Panc1 (cell line): Measurements from ENCODE around the gene ANKRD22. TPM values are rescaled to one million over a fixed set of nuclear protein-coding genes. Genes with fewer than 3 reads are reported as not detected.

ENCODE experiments used
- ATAC-seq: fragments of 200-7000 bp; cut with Tn5 transposase; 2 replicates; pipeline ENCODE4 v1.9.1; 2020; ENCODE audit warnings: mild to moderate bottlenecking, moderate library complexity
- BruUV-seq: library from RNA; stranded (reverse); fragments of 400-500 nt; replicated peaks from 2 replicates; lab custom pipeline; 2021; lab: Mats Ljungman, UMichigan
- CTCF ChIA-PET: fragments of 300-600 bp; sonication (Branson Sonifier 250); formaldehyde crosslinking; loops from one replicate; lab custom pipeline; 2022; ENCODE audit warnings: antibody characterized with exemption; lab: Charles Lee
- POLR2A ChIA-PET: fragments of 300-600 bp; sonication (Branson Sonifier 250); formaldehyde crosslinking; loops from one replicate; lab custom pipeline; 2022; ENCODE audit warnings: antibody characterized with exemption; lab: Charles Lee
- DNase-seq: peaks from one replicate; pipeline ENCODE4 v3.0.0-alpha.2; 2010; ENCODE audit warnings: low read depth, low spot score
- H3K27ac ChIP-seq: 2 replicates; pipeline ENCODE4 v1.5.1; 2011; ENCODE audit warnings: mild to moderate bottlenecking, low read length, inconsistent platforms
- H3K27me3 ChIP-seq: fragments of 200-500 bp; sonication (Bioruptor generic); 2 replicates; pipeline ENCODE4 v1.6.0; 2014; ENCODE audit warnings: low read length, inconsistent platforms; ENCODE audit not compliant: control insufficient read depth, insufficient read depth
- H3K36me3 ChIP-seq: fragments of 200-500 bp; sonication (Bioruptor generic); 2 replicates; pipeline ENCODE4 v1.5.1; 2014; ENCODE audit warnings: inconsistent platforms, mild to moderate bottlenecking, low read length, moderate library complexity; ENCODE audit not compliant: control insufficient read depth, insufficient read depth
- H3K4me1 ChIP-seq: 2 replicates; pipeline ENCODE4 v1.5.1; 2011; ENCODE audit warnings: inconsistent platforms, mild to moderate bottlenecking, low read length, moderate library complexity; ENCODE audit not compliant: control insufficient read depth, insufficient read depth
- H3K4me3 ChIP-seq, 2 experiments: 2 replicates each; pipeline ENCODE4 v1.5.1; 2011 to 2012; ENCODE audit warnings: low read depth in 2 of 2, low read length in 2 of 2, mild to moderate bottlenecking in 2 of 2, inconsistent platforms in 1 of 2, moderate library complexity in 1 of 2
- H3K9me3 ChIP-seq: fragments of 200-500 bp; sonication (Bioruptor generic); 2 replicates; pipeline ENCODE4 v1.5.1; 2014; ENCODE audit warnings: low read depth, mild to moderate bottlenecking, inconsistent platforms, low read length, moderate library complexity; ENCODE audit not compliant: control insufficient read depth, insufficient read depth
- CTCF ChIP-seq: fragments of 450-650 bp; IDR thresholded peaks from 2 replicates; pipeline ENCODE4 v1.5.1; 2017; ENCODE audit warnings: mild to moderate bottlenecking
- POLR2AphosphoS5 ChIP-seq: IDR thresholded peaks from 2 replicates; pipeline ENCODE4 v1.6.1; 2012; ENCODE audit warnings: mild to moderate bottlenecking, low read depth, low read length, moderate library complexity
- REST ChIP-seq, 2 experiments: IDR thresholded peaks; 2 replicates each; pipeline ENCODE4 v1.6.1; 2011 to 2012; ENCODE audit warnings: low read depth in 2 of 2, control low read depth in 1 of 2, low read length in 1 of 2, mild to moderate bottlenecking in 1 of 2, moderate library complexity in 1 of 2; ENCODE audit not compliant: insufficient read depth in 1 of 2
- SIN3A ChIP-seq: IDR thresholded peaks from 2 replicates; pipeline ENCODE4 v1.6.1; 2012; ENCODE audit warnings: low read depth, mild to moderate bottlenecking, low read length, moderate library complexity, borderline replicate concordance; ENCODE audit not compliant: insufficient read depth
- TCF7L2 ChIP-seq: IDR thresholded peaks from 2 replicates; pipeline ENCODE4 v1.6.1; 2011; ENCODE audit warnings: mild to moderate bottlenecking, low read depth, low read length, inconsistent platforms
- in situ Hi-C: cut with HindIII; loops from 2 replicates; pipeline ENCODE4 v1.10.0; 2016; ENCODE audit warnings: low sequenced_read_pairs, low pct_unique_long_range_greater_than_20kb
- intact Hi-C: fragments of 100-400 bp; cut with micrococcal nuclease; formaldehyde crosslinking; loops from one replicate; pipeline ENCODE4 v1.10.0; 2022; ENCODE audit not compliant: unreplicated experiment
- total RNA-seq: library from RNA; stranded (reverse); gene quantifications from one replicate; pipeline ENCODE4 v1.2.1, GENCODE V29; 2021; ENCODE audit not compliant: unreplicated experiment

Gene ANKRD22
- total RNA-seq, 1 experiment from 2014 or later, result 0.15 TPM

GRCh38 chr10:88877298-88877697 lies 25.7 kb upstream of the ANKRD22 start:
- Histone ChIP-seq H3K27ac (peak overlapping the region; percentile 45; the same call in 1 of the 2 replicates), H3K4me1 (peaks cover 18% of the 10 kb centered on the region), H3K36me3 (no peaks in the 10 kb centered on the region), H3K9me3 (peaks cover 4% of the 10 kb centered on the region; the same call in 1 of the 2 replicates), H3K4me3 (no peak overlapping the region), H3K27me3 (no peaks in the 10 kb centered on the region)
- in situ Hi-C loops (no loop called here), intact Hi-C loops (no loop called here)
- DNase-seq, result no peak
- ChIA-PET POLR2A (interaction anchor here (0.7 kb wide), 1 partner anchor 10 kb away, joined by 3 read pairs; no protein-coding TSS in a partner anchor), CTCF (no interaction called here)
- BruUV-seq, result no TSS peak
- ATAC-seq, result no peak
- TF ChIP-seq SIN3A (no peak), POLR2AphosphoS5 (no peak), TCF7L2 (no peak), CTCF (no peak), REST (IDR thresholded peaks at IDR 0.05; ENCODE audit: insufficient read depth in 1 of 2, low read depth in 2 of 2, low read length in 1 of 2) (no peak)

GRCh38 chr10:88875081-88875480 lies 23.4 kb upstream of the ANKRD22 start:
- Histone ChIP-seq H3K27me3 (no peaks in the 10 kb centered on the region), H3K4me1 (peaks cover 9% of the 10 kb centered on the region), H3K36me3 (no peaks in the 10 kb centered on the region), H3K27ac (0 out of 2 replicates have a peak overlapping the region, but pooled peaks have one; percentile 9), H3K4me3 (no peak overlapping the region), H3K9me3 (peaks cover 4% of the 10 kb centered on the region; the same call in 1 of the 2 replicates)
- no peak for TF ChIP-seq POLR2AphosphoS5
- TF ChIP-seq SIN3A, result no peak
- no peak for ATAC-seq
- in situ Hi-C loops (no loop called here), intact Hi-C loops (no loop called here)
- ChIA-PET CTCF (no interaction called here), POLR2A (no interaction called here)
- no peak for DNase-seq
- no TSS peak for BruUV-seq

GRCh38 chr10:88874281-88874680 lies 22.6 kb upstream of the ANKRD22 start:
- no peaks in the 10 kb centered on the region for H3K27me3 ChIP-seq
- peaks cover 4% of the 10 kb centered on the region; the same call in 1 of the 2 replicates for H3K9me3 ChIP-seq
- CTCF ChIA-PET, result no interaction called here
- no peak overlapping the region for H3K4me3 ChIP-seq
- no TSS peak for BruUV-seq
- TF ChIP-seq CTCF, result no peak
- TF ChIP-seq SIN3A, result no peak
- no peak for TF ChIP-seq POLR2AphosphoS5
- TF ChIP-seq TCF7L2, result no peak
- no peak for TF ChIP-seq REST (IDR thresholded peaks at IDR 0.05; ENCODE audit: insufficient read depth in 1 of 2, low read depth in 2 of 2, low read length in 1 of 2)
- no peaks in the 10 kb centered on the region for H3K36me3 ChIP-seq
- H3K4me1 ChIP-seq, result peaks cover 5% of the 10 kb centered on the region
- DNase-seq (no peak), ATAC-seq (no peak)
- in situ Hi-C loops, result no loop called here
- H3K27ac ChIP-seq, result no peak overlapping the region; the same call in 1 of the 2 replicates
- intact Hi-C loops, result no loop called here
- POLR2A ChIA-PET, result no interaction called here
